Adrenal gland (tissue), 5 donors: ENCODE measurements around the gene SLC48A1.

ENCODE experiments used
- CTCF ChIP-seq, 6 experiments: fragments of 450-650 bp in 4 of 6; fragments of 200-600 bp in 2 of 6; sonication (generic) in 1 of 6; IDR thresholded peaks; 1 replicate in 5 of 6; 2 replicates in 1 of 6; pipeline versions ENCODE4 v1.5.1 to v1.8.0; 2016 to 2021; ENCODE audit warnings: antibody characterized with exemption in 6 of 6, mild to moderate bottlenecking in 2 of 6, moderate library complexity in 1 of 6
- POLR2A ChIP-seq, 2 donors: fragments of 450-650 bp; IDR thresholded peaks; one replicate each; pipeline ENCODE4 v1.6.1; 2017; ENCODE audit warnings: antibody characterized with exemption in 2 of 2, mild to moderate bottlenecking in 2 of 2, moderate library complexity in 1 of 2
- donor health status: DM: no; HTN: no; CAD: no.

GRCh38 chr12:47762850-47763465 is 10.1 kb upstream of the SLC48A1 start:
- TF ChIP-seq POLR2A (IDR thresholded peaks at IDR 0.05) = no peak
- no peak for TF ChIP-seq CTCF (IDR thresholded peaks at IDR 0.05)
